HG03139 (cell line): ENCODE results near the gene TBC1D9B.

Experiments used
- ATAC-seq: cut with Tn5 transposase; IDR thresholded peaks from one replicate; pipeline ENCODE4 v1.9.1; 2021; ENCODE audit not compliant: unreplicated experiment

TBC1D9B gene

GRCh38 chr5:179822059-179822432, 85.7 kb downstream of the TBC1D9B start:
- no peak for ATAC-seq

GRCh38 chr5:179821298-179822058, 86.2 kb downstream of the TBC1D9B start:
- peak; percentile 40 for ATAC-seq

GRCh38 chr5:179820483-179821297, 87.0 kb downstream of the TBC1D9B start, which contains the start of gene SQSTM1:
SQSTM1 (plus strand) TSS chr5:179820905; CDS start chr5:179820937, 32 bp downstream.
- ATAC-seq, result peak; percentile 26

- no peak for ATAC-seq
These were observed 87.6 kb downstream of the TBC1D9B start for GRCh38 chr5:179820127-179820482.

GRCh38 chr5:179819296-179820126, 88.2 kb downstream of the TBC1D9B start:
- ATAC-seq, result no peak

- ATAC-seq, result peak; percentile 51
These were observed 88.9 kb downstream of the TBC1D9B start for GRCh38 chr5:179818746-179819295.

GRCh38 chr5:179817890-179818745, 89.6 kb downstream of the TBC1D9B start:
- ATAC-seq, result no peak

- ATAC-seq, result no peak
These were observed 90.2 kb downstream of the TBC1D9B start for GRCh38 chr5:179817470-179817840.

- ATAC-seq, result no peak
These were observed 90.8 kb downstream of the TBC1D9B start for GRCh38 chr5:179816796-179817469.

GRCh38 chr5:179816401-179816795, 91.3 kb downstream of the TBC1D9B start:
- no peak for ATAC-seq

GRCh38 chr5:179815491-179816249, 92.0 kb downstream of the TBC1D9B start:
- no peak for ATAC-seq

- no peak for ATAC-seq
These were observed 93.6 kb downstream of the TBC1D9B start for GRCh38 chr5:179814090-179814489.

- ATAC-seq, result no peak
These were observed 94.6 kb downstream of the TBC1D9B start for GRCh38 chr5:179812997-179813607.

GRCh38 chr5:179812135-179812825, 95.4 kb downstream of the TBC1D9B start:
- no peak for ATAC-seq
